ENCODE measurements around the gene RPS2.

The RPS2 gene

DNA sequence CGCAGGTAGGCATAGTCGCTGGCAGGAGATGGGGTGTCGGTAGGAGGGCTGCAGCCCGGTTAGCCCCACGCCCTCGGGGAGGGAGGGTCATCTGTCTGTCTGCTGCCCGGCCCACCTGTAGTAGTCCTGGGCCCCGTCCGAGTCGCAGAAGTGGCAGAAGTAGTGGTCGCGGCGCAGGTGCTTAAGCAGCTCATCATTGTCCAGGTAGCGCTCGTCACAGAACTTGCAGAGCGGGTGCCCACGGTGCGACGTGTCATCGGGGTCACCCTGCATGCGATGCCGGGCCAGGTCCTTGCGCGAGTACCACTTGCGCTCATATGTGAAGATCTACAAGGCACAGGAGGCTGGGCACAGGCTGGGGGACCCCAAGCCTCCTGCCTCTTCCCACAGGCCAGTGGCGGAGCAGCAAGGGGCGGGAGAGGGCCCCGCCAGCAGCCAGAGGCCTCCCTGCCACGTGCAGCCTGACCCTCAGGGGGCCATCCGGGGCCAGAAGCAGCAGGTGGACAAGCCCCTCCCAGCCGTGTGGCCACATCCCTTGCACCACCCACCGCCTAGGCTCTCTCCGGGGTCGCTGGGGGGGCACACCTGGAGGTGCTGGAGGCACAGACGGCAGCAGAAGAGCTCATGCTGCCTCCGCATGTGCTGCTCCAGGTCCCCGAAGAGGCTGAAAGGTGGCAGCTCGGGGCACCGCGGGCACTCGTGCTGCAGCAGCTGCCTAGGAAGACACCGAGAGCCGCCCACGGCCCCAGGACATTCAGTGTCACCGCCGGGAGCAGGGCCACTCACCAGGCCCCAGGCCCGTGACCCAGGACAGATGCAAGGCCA is 38.0 kb upstream of the RPS2 start:
- TF ChIP-seq, protein P1, sequence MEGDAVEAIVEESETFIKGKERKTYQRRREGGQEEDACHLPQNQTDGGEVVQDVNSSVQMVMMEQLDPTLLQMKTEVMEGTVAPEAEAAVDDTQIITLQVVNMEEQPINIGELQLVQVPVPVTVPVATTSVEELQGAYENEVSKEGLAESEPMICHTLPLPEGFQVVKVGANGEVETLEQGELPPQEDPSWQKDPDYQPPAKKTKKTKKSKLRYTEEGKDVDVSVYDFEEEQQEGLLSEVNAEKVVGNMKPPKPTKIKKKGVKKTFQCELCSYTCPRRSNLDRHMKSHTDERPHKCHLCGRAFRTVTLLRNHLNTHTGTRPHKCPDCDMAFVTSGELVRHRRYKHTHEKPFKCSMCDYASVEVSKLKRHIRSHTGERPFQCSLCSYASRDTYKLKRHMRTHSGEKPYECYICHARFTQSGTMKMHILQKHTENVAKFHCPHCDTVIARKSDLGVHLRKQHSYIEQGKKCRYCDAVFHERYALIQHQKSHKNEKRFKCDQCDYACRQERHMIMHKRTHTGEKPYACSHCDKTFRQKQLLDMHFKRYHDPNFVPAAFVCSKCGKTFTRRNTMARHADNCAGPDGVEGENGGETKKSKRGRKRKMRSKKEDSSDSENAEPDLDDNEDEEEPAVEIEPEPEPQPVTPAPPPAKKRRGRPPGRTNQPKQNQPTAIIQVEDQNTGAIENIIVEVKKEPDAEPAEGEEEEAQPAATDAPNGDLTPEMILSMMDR (conservative IDR thresholded peaks at IDR 0.05): no peak
- no peak overlapping the region for H3K27ac ChIP-seq

DNA sequence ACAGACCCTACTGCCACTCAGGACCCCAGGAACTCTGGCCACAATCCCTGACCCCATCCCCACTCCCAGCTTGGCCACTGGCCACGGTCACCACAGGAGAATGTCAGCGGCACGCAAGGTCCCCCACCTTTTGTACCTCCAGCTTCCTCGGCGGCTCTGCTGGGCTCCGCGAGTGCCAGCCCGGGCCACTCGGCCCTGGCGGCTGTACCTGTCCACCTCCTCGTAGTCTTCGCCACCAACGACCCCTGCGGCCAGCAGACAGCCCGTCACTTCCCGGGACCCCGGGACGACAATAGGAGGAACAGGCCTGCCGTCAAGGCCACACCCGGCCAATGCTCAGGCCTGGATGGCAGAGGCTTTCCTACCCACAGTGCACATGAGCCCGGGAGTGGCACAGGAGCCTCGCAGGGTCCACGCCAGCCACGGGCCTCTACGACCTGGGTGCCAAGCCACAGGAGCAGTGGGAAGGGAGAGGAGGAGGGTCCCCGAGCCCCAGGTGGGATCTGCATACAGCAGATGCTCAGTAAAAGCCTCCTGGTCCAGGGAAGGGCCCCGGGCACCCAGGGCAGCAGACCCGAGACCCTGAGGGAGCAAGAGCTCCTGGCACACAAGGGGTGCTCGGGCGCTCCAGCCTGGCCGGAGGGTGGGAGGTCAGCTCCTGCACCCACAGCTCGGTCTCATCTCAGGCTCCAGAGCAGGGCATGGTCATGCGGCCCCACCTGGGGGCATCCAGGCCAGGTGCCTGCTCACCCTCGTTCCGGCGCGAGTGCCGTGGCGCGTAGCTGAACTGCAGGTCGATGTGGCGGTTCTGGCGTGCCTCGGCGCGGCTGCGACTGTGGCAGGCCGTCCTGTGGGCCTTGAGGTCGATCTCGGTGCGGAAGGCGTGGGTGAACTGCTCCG is 37.1 kb upstream of the RPS2 start:
- TF ChIP-seq, protein P1 (conservative IDR thresholded peaks at IDR 0.05): no peak

GRCh38 chr16:2001035-2001434 is 36.4 kb upstream of the RPS2 start:
- no peak overlapping the region for H3K27ac ChIP-seq
- TF ChIP-seq, protein P1 (conservative IDR thresholded peaks at IDR 0.05): no peak

More for the DNA sequence above, 37.1 kb upstream of the RPS2 start:
- no peak overlapping the region for H3K27ac ChIP-seq

DNA sequence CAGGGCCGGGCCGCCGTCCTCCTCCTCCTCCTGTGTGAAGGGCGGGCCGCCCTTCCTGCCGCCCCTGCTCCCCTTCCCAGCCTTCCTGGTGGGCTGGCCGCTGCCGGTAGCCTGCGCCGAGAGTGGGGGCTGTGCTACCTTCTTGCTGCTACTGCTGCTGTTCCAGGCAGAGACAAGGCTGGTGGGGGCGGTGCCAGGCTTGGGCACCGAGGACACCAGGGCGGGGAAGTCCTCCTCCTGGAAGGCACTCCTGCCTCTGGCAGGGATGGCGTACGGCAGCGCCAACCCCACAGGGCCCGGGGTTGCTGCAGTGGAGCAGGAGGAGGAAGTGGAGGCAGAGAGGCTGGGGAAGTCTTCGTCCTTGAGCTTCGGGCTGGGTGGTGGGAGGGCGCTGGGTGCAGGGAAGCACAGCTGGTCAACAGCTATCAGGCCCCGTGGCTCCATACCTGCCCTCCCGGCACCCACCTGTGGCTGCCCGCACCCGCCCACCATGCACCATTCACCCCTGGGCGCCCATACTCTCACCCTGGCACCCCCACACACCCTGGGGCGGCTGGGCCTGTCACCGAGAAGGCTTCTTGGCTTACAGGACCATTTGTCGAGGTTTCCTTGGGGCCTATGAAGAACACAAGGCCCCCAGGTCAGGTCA is 35.4 kb upstream of the RPS2 start:
- no peak overlapping the region for H3K27ac ChIP-seq
- TF ChIP-seq, protein P1 (conservative IDR thresholded peaks at IDR 0.05): no peak

DNA sequence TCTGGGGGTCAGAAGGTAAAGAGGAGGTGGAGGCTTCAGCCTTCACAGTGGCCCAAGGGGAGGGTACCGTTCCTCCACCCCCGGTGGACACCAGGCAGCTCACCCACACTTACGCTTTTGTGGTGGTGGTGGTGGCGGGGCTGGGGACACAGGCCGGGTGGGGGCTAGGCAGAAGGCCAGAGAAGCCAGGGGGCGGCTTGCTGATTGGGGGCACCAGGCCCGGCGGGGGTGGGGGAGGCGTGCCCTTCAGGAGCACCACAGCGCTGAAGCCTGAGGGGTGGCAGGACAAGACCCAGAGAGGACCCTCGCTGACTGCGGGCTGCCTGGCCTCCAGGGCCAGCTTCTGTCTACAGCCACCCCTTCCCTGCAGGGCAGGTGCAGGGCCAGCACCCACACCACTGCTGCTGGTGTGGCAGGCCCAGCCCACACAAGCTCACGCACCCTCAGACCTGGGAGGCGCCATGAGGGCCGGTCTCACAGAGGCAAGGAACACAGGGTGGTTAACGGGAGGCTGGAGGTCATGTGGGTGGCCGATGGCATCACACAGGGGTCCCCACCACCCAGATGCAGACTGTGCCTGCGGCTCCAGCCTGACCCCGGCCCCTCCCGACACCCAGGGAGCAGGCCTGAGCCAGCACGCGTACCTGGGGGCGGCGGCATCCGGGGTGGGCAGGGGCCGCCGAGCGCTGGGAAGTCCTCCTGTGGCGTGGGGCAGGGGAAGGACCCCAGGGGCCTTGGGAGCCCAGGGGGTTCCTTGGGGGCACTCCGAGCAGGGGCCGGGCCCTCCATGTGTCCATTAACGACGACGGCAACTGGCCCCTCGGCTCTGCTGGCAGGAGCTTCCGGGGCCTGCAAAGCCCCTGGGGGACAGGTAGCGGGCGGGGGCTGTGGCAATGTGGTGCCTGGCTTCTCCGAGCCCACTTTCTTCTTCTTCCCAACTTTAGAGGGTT is 34.5 kb upstream of the RPS2 start:
- no peak overlapping the region for H3K27ac ChIP-seq
- TF ChIP-seq, protein P1 (conservative IDR thresholded peaks at IDR 0.05): no peak

DNA sequence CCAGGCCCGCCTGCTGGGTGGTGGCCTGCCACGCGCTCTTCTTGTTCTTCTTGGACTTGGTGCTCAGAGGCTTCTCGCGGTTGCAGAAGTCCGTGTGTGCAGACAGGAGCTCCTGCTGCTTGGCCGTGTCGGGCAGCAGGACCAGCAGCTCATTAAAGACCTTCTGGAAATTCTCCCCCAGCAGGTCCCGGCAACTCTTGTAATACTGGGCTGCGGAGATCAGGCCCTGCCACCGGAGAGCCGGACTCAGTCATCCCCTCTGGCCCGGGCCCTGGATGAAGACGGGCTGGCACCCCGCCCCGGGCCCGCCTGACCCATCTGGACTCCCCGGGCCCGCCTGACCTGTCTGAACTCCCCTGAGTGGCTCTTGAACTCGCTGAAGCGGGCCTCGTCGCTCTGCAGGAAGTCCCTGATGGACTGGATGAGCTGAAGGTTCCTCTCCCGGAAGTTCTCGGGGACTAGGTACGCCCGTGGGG is 33.8 kb upstream of the RPS2 start:
- H3K27ac ChIP-seq: no peak overlapping the region
- TF ChIP-seq, protein P1 (conservative IDR thresholded peaks at IDR 0.05): no peak
